Measurements from ENCODE around the gene PCSK5.

DNA sequence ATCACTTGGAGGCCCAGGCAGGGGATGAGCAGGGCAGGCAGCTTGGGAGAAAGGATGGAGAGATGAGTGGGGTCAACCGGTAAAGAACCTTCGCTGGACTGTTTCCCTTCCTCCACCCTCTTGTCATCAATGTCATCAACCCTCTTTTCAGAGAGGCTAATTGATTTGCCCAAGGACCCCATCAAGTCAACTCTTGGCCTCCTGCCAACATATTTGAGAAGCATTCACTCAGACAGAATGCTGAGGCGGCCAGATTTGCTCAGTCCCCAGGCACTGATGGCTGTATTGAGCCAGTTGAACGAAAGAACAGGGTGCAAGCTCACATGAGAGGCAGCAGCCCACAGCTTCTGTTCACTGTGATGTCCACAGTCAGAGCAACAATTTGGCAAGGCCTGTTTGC lies 310.3 kb downstream of the PCSK5 start:
- TF ChIP-seq, protein P1, sequence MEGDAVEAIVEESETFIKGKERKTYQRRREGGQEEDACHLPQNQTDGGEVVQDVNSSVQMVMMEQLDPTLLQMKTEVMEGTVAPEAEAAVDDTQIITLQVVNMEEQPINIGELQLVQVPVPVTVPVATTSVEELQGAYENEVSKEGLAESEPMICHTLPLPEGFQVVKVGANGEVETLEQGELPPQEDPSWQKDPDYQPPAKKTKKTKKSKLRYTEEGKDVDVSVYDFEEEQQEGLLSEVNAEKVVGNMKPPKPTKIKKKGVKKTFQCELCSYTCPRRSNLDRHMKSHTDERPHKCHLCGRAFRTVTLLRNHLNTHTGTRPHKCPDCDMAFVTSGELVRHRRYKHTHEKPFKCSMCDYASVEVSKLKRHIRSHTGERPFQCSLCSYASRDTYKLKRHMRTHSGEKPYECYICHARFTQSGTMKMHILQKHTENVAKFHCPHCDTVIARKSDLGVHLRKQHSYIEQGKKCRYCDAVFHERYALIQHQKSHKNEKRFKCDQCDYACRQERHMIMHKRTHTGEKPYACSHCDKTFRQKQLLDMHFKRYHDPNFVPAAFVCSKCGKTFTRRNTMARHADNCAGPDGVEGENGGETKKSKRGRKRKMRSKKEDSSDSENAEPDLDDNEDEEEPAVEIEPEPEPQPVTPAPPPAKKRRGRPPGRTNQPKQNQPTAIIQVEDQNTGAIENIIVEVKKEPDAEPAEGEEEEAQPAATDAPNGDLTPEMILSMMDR (IDR thresholded peaks at IDR 0.05), result no peak
- no peak for TF ChIP-seq POLR2A (IDR thresholded peaks at IDR 0.05)

Data from adrenal gland (tissue), 5 donors.